GM12878 (cell line): Measurements from ENCODE around the gene PITPNB. TPM values are rescaled to one million over a fixed set of nuclear protein-coding genes. Genes with fewer than 3 reads are reported as not detected.

ENCODE experiments used
- ATAC-seq: fragments of 200-7000 bp; cut with Tn5 transposase; 3 replicates; pipeline ENCODE4 v1.9.1; 2020; ENCODE audit warnings: mild to moderate bottlenecking, moderate library complexity
- BruUV-seq: library from RNA; stranded (reverse); fragments of 400-500 nt; replicated peaks from 2 replicates; lab custom pipeline; 2021; lab: Mats Ljungman, UMichigan
- CTCF ChIA-PET: fragments of 300-600 bp; sonication (Branson Sonifier 250); formaldehyde crosslinking; extraction: SDS; loops from one replicate; lab custom pipeline; 2021; ENCODE audit warnings: inconsistent platforms; lab: Yijun Ruan, JAX
- POLR2A ChIA-PET: fragments of 350-600 bp; formaldehyde crosslinking; extraction: SDS; loops from one replicate; lab custom pipeline; 2021; ENCODE audit warnings: inconsistent platforms; lab: Charles Lee
- RAD21 ChIA-PET: fragments of 300-600 bp; sonication (Branson Sonifier 250); formaldehyde crosslinking; loops from one replicate; lab custom pipeline; 2023; ENCODE audit warnings: antibody characterized with exemption; ENCODE audit not compliant: unreplicated experiment; lab: Charles Lee
- SMC1A ChIA-PET: fragments of 300-600 bp; sonication (Branson Sonifier 250); formaldehyde crosslinking; loops from one replicate; lab custom pipeline; 2023; ENCODE audit not compliant: unreplicated experiment, uncharacterized antibody; lab: Charles Lee
- DNase-seq: peaks from one replicate; pipeline ENCODE4 v3.0.0-alpha.2; 2011; ENCODE audit warnings: low read depth, low spot score
- FAIRE-seq: peaks from 3 replicates; lab custom pipeline; 2011; peaks lifted over from hg19 to GRCh38; lab: Jason Lieb, UNC
- H2AFZ ChIP-seq: 2 replicates; pipeline ENCODE4 v1.6.0; 2011; ENCODE audit warnings: low read depth, low read length, control low read depth; ENCODE audit not compliant: control insufficient read depth
- H3K27ac ChIP-seq: 2 replicates; pipeline ENCODE4 v1.5.1; 2011; ENCODE audit warnings: control low read depth; ENCODE audit not compliant: control insufficient read depth, insufficient read depth
- H3K27me3 ChIP-seq, 2 experiments: replicated peaks in 1 of 2; 2 replicates each; pipeline versions ENCODE4 v1.6.0 to v1.6.1; 2011; ENCODE audit warnings: low read length in 1 of 2; ENCODE audit not compliant: control insufficient read depth in 2 of 2, insufficient read depth in 2 of 2
- H3K36me3 ChIP-seq, 2 experiments: 2 replicates each; pipeline ENCODE4 v1.5.1; 2011; ENCODE audit warnings: low read length in 1 of 2; ENCODE audit not compliant: control insufficient read depth in 2 of 2, insufficient read depth in 2 of 2
- H3K4me1 ChIP-seq: 2 replicates; pipeline ENCODE4 v1.6.1; 2011; ENCODE audit warnings: mild to moderate bottlenecking, low read length, moderate library complexity, mixed read lengths; ENCODE audit not compliant: control insufficient read depth, insufficient read depth
- H3K4me2 ChIP-seq: 2 replicates; pipeline ENCODE4 v1.6.0; 2011; ENCODE audit warnings: control low read depth; ENCODE audit not compliant: control insufficient read depth, insufficient read depth
- H3K4me3 ChIP-seq: fragments of 200-600 bp; sonication (generic); 2 replicates; pipeline ENCODE4 v1.5.1; 2016
- H3K79me2 ChIP-seq: 2 replicates; pipeline ENCODE4 v1.6.0; 2011; ENCODE audit warnings: low read length; ENCODE audit not compliant: control insufficient read depth, insufficient read depth
- H3K9ac ChIP-seq: 2 replicates; pipeline ENCODE4 v1.8.0; 2011; ENCODE audit warnings: low read length, control low read depth, mixed read lengths; ENCODE audit not compliant: control insufficient read depth, insufficient read depth
- H3K9me3 ChIP-seq: replicated peaks from 3 replicates; pipeline ENCODE4 v1.5.1; 2011; ENCODE audit warnings: mild to moderate bottlenecking, low read length; ENCODE audit not compliant: control insufficient read depth, insufficient read depth
- H4K20me1 ChIP-seq: 2 replicates; pipeline ENCODE4 v1.6.0; 2011; ENCODE audit not compliant: control insufficient read depth, insufficient read depth
- BCLAF1 ChIP-seq: fragments of 450-650 bp; IDR thresholded peaks from 2 replicates; pipeline ENCODE4 v1.6.1; 2017; ENCODE audit warnings: antibody characterized with exemption, mild to moderate bottlenecking, moderate library complexity
- BMI1 ChIP-seq: fragments of 450-650 bp; IDR thresholded peaks from 2 replicates; pipeline ENCODE4 v1.6.1; 2016; ENCODE audit warnings: mild to moderate bottlenecking, moderate library complexity, borderline replicate concordance
- HDAC2 ChIP-seq: fragments of 200-600 bp; sonication (generic); IDR thresholded peaks from 2 replicates; pipeline ENCODE4 v1.6.1; 2017
- NFXL1 ChIP-seq: fragments of 450-650 bp; IDR thresholded peaks from 2 replicates; pipeline ENCODE4 v1.6.1; 2017; ENCODE audit warnings: antibody characterized with exemption, mild to moderate bottlenecking, borderline replicate concordance
- NR2F1 ChIP-seq: fragments of 450-650 bp; conservative IDR thresholded peaks from 2 replicates; pipeline ENCODE4 v1.6.1; 2017; ENCODE audit warnings: mild to moderate bottlenecking
- PKNOX1 ChIP-seq: fragments of 450-650 bp; IDR thresholded peaks from 2 replicates; pipeline ENCODE4 v1.6.1; 2016; ENCODE audit warnings: mild to moderate bottlenecking
- RBBP5 ChIP-seq: fragments of 200-600 bp; sonication (generic); conservative IDR thresholded peaks from 2 replicates; pipeline ENCODE4 v1.6.1; 2016
- ZNF217 ChIP-seq: fragments of 450-650 bp; IDR thresholded peaks from 2 replicates; pipeline ENCODE4 v1.6.1; 2017; ENCODE audit warnings: antibody characterized with exemption, mild to moderate bottlenecking
- ZNF687 ChIP-seq: fragments of 450-650 bp; IDR thresholded peaks from 2 replicates; pipeline ENCODE4 v1.6.1; 2017; ENCODE audit warnings: mild to moderate bottlenecking, moderate library complexity
- ZZZ3 ChIP-seq: IDR thresholded peaks from 2 replicates; pipeline ENCODE4 v1.6.1; 2011; ENCODE audit warnings: low read depth; ENCODE audit not compliant: control insufficient read depth, insufficient read length
- WGBS: methylation state at CpG from one replicate; pipeline ENCODE4 v1.1.6; 2016; ENCODE audit warnings: low lambda C conversion rate; ENCODE audit not compliant: insufficient replicate concordance, insufficient coverage; ENCODE audit errors: missing lambda C conversion rate; 5-methylcytosine and 5-hydroxymethylcytosine counted together
- in situ Hi-C: fragments of 300-500 bp; cut with MboI; formaldehyde crosslinking; loops from 9 replicates; pipeline ENCODE4 v1.14.3; 2018; ENCODE audit warnings: mixed read lengths
- intact Hi-C: fragments of 100-400 bp; cut with micrococcal nuclease; formaldehyde crosslinking; loops from one replicate; pipeline ENCODE4 v1.14.2; 2022; ENCODE audit not compliant: unreplicated experiment
- polyA plus RNA-seq, 11 experiments: library from polyadenylated mRNA; depleted of rRNA in 4 of 11; unstranded in 6 of 11; stranded (reverse) in 5 of 11; fragments of >200 nt; fragmentation: Nextera tagmentation in 4 of 11; fragmentation: Illumina TruSeq in 1 of 11; extraction: Ambion mirVana in 4 of 11; extraction: Trizol in 1 of 11; gene quantifications; 1 replicate in 1 of 11; 2 replicates in 10 of 11; pipeline versions ENCODE4 v1.2.1 to v1.2.3, GENCODE V29; 2011 to 2016; ENCODE audit warnings: inconsistent platforms in 2 of 11, missing spikeins in 2 of 11, low read depth in 1 of 11
- total RNA-seq, 4 experiments: library from RNA; depleted of rRNA in 3 of 4; stranded (reverse); fragments of >200 nt in 3 of 4; fragmentation: Illumina TruSeq in 1 of 4; extraction: Trizol in 1 of 4; gene quantifications; 2 replicates each; pipeline versions ENCODE4 v1.2.1 to v1.2.3, GENCODE V29; 2013 to 2021

The PITPNB gene
- total and polyA plus RNA-seq, 10 of the 15 experiments (the other 5 are each of a cell fraction or from before 2014, with no cell fraction given), result 19.7 to 116 (median 64.9) TPM

- 63% methylated on average over 3 of the region's 3 CpGs for WGBS
- Histone ChIP-seq H4K20me1 (no peaks in the 10 kb centered on the region), H3K4me2 (no peak overlapping the region), H3K4me1 (no peaks in the 10 kb centered on the region), H3K9me3 (no peaks in the 10 kb centered on the region), H3K9ac (no peak overlapping the region), H2AFZ (no peak overlapping the region), H3K79me2 (no peaks in the 10 kb centered on the region), H3K27me3 (no peaks in the 10 kb centered on the region), H3K27ac (no peak overlapping the region), H3K4me3 (no peak overlapping the region), H3K36me3 (no peaks in the 10 kb centered on the region)
- no peak for TF ChIP-seq NR2F1
- TF ChIP-seq ZNF217, result no peak
- TF ChIP-seq BMI1, result no peak
- TF ChIP-seq HDAC2, result no peak
- no TSS peak for BruUV-seq
- no peak for FAIRE-seq
- CTCF ChIA-PET, result no interaction called here
- SMC1A ChIA-PET, result no interaction called here
- intact Hi-C loops (no loop called here), in situ Hi-C loops (no loop called here)
- RAD21 ChIA-PET, result no interaction called here
- ATAC-seq, result no peak
- DNase-seq, result no peak
- POLR2A ChIA-PET, result interaction anchor here (1.0 kb wide), 1 partner anchor 36 kb away, joined by 3 read pairs; no protein-coding TSS in a partner anchor
Measured at GRCh38 chr22:27952091-27952490, 33.0 kb upstream of the PITPNB start.

DNA sequence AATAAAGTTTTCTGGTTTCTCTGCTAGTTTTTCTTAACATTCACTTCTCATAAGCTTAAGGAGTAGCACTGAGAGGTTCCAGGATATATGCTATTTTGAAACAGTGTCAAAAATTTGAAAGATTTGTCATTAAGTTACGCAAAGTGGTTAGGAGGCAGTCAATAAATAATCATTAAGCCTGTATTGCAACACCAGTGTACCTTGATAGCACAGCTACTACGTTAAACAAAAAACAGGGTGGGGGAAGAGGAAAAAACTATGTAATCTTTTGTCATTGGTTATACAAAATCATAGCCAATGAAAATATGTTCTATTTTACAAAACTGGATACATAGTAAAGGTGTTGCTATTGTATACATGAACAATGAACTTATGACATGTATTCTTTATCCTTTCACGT, 30.4 kb upstream of the PITPNB start:
- H4K20me1 ChIP-seq, result no peaks in the 10 kb centered on the region
- intact Hi-C loops, result no loop called here
- no peak overlapping the region for H3K4me2 ChIP-seq
- no peaks in the 10 kb centered on the region for H3K4me1 ChIP-seq
- H3K27me3 ChIP-seq, result no peaks in the 10 kb centered on the region
- no TSS peak for BruUV-seq
- RAD21 ChIA-PET, result no interaction called here
- CTCF ChIA-PET, result interaction anchor here (0.6 to 1.4 kb wide), 2 partner anchors 10 to 17 kb away, joined by 3 to 6 read pairs; no protein-coding TSS in a partner anchor
- no peaks in the 10 kb centered on the region for H3K36me3 ChIP-seq
- DNase-seq (no peak), ATAC-seq (no peak), FAIRE-seq (no peak)
- no peak overlapping the region for H3K27ac ChIP-seq
- POLR2A ChIA-PET, result interaction anchor here (0.5 kb wide), 1 partner anchor 810 kb away, joined by 6 read pairs; no protein-coding TSS in a partner anchor
- no peak overlapping the region for H2AFZ ChIP-seq
- WGBS, result 80% methylated on average over 3 of the region's 3 CpGs
- no peaks in the 10 kb centered on the region for H3K9me3 ChIP-seq
- no peak overlapping the region for H3K4me3 ChIP-seq
- H3K79me2 ChIP-seq, result no peaks in the 10 kb centered on the region
- in situ Hi-C loops, result no loop called here
- H3K9ac ChIP-seq, result no peak overlapping the region
- SMC1A ChIA-PET, result interaction anchor here (1.4 to 1.5 kb wide), 3 partner anchors 9 to 41 kb away, joined by 3 to 4 read pairs (median 3); no protein-coding TSS in a partner anchor
- TF ChIP-seq ZNF687 (no peak), BCLAF1 (no peak), RBBP5 (no peak), ZZZ3 (no peak), PKNOX1 (no peak), NFXL1 (no peak)
